Articular chondrocyte of knee joint (primary cell): ENCODE measurements around the gene FAM111B. TPM values are rescaled to one million over a fixed set of nuclear protein-coding genes. Genes with fewer than 3 reads are reported as not detected.

Source experiments
- total RNA-seq: library from RNA; depleted of rRNA; stranded (reverse); fragments of >200 nt; gene quantifications from 2 replicates; pipeline ENCODE4 v1.2.3, GENCODE V29; 2012

Gene FAM111B, protein sequence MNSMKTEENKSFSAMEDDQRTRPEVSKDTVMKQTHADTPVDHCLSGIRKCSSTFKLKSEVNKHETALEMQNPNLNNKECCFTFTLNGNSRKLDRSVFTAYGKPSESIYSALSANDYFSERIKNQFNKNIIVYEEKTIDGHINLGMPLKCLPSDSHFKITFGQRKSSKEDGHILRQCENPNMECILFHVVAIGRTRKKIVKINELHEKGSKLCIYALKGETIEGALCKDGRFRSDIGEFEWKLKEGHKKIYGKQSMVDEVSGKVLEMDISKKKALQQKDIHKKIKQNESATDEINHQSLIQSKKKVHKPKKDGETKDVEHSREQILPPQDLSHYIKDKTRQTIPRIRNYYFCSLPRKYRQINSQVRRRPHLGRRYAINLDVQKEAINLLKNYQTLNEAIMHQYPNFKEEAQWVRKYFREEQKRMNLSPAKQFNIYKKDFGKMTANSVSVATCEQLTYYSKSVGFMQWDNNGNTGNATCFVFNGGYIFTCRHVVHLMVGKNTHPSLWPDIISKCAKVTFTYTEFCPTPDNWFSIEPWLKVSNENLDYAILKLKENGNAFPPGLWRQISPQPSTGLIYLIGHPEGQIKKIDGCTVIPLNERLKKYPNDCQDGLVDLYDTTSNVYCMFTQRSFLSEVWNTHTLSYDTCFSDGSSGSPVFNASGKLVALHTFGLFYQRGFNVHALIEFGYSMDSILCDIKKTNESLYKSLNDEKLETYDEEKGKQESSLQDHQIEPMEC
- 3.8 and 10.6 TPM in 2 replicates for total RNA-seq

DNA sequence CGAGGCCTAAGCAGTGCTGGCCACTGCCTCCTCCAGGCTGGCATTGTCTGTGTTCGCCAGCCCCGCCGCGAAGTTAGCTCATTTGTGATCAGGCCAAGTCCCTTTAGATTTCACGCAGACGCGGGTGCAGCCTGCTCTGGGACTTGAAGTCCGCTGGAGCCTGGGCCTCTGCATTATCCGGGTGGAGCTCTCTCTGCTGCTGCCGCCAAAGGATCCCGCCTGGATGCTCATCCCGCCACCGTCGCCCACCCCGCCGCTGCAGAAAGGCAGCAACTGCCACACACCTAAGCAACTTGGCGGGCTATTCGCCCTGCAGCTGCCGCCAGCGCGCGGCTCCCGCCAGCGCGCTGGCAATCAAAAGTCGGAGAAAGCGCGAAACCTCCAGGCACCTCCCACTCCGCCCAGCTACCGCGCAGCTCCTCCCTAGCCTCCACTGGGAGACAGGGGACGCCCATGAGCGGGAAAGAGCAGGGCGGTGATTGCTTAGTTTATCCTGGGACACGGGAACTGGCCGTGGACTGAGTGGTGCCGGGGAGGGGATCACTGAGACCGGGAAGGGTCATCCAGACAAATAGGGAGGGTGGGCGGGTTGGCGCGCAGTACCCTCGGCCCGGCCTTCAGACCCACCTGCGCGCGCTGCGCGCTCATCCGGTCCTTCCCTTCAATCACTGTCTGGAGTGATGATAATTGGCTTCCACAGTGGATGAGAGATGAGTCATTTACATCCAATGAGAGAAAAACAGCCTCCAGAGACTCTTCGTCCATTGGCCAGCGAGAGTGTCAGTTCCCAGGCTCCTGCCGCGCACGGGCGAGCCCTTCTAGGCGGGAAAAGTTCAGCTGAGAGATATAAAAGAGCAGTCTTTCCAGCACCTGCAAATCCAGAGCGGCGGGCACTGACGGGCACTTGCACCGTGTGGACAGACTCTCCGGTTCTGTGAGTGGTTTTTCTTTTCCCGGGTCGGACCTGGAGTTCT is at the start of gene FAM111B:
Gene FAM111B (plus strand): TSS at position 875 of the 974 bp plus-strand sequence. CDS start 2,389 bp downstream, outside the sequence.

DNA sequence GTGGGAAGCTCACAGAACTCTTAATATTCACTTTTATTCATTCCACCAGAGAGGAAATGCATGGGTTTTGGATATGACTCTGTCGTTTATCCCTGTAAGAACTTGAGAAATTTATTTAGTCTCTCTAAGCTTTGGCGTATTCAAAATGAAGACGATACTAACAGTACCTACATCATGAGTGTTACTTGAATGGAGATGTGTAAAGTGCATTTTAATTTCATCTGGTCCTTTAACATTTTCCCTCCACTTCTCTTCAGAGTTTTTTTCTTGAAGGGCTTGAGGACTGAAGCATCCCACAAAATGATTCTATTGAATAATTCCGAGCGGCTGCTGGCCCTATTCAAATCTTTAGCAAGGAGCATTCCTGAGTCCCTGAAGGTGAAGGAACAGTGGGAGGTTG is 21.0 kb upstream of the FAM111B start, which contains the start of gene GLYATL1B:
Gene GLYATL1B (plus strand): TSS at position 301 of the 400 bp plus-strand sequence. CDS start 0 bp downstream, at position 301.

DNA sequence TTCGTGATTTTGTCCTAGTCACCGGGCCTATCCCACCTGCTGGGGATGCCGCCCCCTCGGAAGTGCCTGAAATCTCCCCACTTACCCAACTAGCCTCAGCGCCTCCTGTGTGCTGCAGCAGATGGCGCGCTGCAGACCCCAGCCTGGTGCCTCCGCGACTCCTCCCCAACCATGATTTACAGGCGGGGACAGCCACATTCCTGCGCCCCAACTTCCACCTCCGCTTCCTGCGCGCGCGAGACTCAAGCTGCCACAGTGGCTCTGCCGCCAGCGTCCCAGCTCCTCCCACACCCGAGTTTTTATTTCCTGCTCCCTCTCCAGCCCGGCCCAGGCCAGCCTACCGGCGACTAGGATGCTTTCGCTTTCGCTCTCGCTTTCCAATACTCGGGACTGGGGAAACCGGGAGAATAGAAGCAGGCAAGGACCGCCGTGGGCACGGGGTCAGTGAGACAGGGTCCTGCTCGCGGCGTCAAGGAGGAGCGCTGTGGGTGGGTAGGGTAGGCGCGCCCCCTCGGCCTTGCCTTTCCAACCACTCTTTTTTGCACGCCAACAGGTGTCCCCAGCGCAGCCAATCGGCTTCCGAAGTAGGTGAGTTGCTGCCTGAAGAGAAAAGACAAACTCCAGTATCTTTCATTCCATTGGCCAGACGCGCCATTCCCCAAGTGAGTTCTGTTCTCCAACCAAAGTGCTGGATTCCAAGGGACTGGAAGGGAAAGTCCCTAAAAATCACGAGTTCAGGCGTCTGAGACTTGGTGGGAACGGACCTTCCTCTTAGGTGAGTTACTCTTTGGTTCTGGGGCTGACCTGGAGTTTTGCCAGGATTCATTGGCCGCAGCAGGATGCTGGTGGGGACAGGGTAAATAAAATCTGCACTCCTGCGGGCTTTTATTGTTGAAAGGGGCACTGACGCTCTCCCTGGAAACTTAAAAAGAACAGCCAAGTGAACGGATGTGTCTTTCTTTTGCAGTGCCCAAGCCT is 35.8 kb downstream of the FAM111B start, which contains the start of gene FAM111A:
Gene FAM111A (plus strand): TSS at position 327 of the 978 bp plus-strand sequence. CDS start 6,017 bp downstream, outside the sequence.

DNA sequence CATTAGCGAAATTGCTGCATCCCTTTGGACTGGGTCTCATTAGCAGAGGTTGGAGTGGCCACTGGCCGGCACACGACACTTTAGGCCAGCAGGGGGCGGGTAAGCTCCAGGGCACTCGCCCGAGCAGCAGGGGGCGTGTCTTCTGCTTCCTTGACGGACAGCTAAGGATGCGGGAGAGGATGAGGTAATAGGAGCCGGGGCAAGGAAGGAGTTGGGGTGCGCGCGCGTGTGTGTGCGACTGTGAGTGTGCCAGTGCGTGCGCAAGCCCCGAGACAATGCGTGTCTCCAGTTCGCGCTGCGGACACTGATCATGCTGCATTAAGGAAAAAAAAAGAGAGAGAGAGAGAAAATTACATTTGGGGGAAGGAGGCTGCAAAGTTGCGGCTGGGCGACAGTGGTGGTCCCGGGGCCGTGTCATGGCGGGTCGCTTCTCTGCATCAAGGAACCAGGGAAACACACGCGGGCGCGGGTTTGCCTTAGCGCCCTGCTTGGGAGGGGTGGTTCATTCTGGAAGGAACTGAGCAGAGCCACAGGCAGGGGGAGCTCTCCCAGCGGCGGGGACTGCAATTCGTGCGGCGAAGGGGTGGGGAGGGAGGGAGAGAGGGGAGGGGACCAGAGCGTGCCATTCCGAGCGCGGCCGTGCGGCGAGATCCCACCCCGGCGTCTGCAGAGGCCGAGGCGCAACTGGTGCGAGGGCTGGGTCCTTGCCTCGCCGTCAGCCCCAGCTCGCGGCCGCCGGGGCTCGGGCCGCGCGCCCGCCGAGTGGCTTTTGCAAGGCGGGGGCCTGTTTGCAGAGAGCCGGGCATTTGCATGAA is 64.7 kb downstream of the FAM111B start, which contains the start of gene DTX4:
Gene DTX4 (plus strand): TSS at position 625 of the 815 bp plus-strand sequence. CDS start 464 bp downstream, outside the sequence.

Other genes with a start within 250 kb of the FAM111B start
- gene GLYATL1, start 167.7 kb upstream of the FAM111B start, total RNA-seq: 0.13 and 0.43 TPM in 2 replicates
- gene GLYATL1B, start 20.9 kb upstream of the FAM111B start, total RNA-seq: not detected in 2 replicates
- gene FAM111A, start 35.6 kb downstream of the FAM111B start, total RNA-seq: 49.5 and 67.5 TPM in 2 replicates
- gene DTX4, start 64.9 kb downstream of the FAM111B start, total RNA-seq: 0.32 and 0.52 TPM in 2 replicates
- not detected in 2 replicates for gene MPEG1, start 105.7 kb downstream of the FAM111B start, total RNA-seq